Hindlimb muscle (tissue), 1 donor: ENCODE measurements around the gene ITGAV. TPM values are rescaled to one million over a fixed set of nuclear protein-coding genes. Genes with fewer than 3 reads are reported as not detected.

Source experiments
- DNase-seq: peaks from one replicate; pipeline ENCODE4 v3.0.0-alpha.2; 2013
- polyA plus RNA-seq: library from polyadenylated mRNA; unstranded; fragments of 120-200 nt; gene quantifications from one replicate; pipeline ENCODE4 v1.2.1, GENCODE V29; 2013; ENCODE audit not compliant: insufficient read length

ITGAV gene
- polyA plus RNA-seq, 1 donor: 22.8 TPM

- no peak for DNase-seq
These were observed 22.9 kb downstream of the ITGAV start for GRCh38 chr2:186612555-186613440.

- DNase-seq: no peak
These were observed 24.5 kb downstream of the ITGAV start for GRCh38 chr2:186614373-186614772.

- DNase-seq: no peak
These were observed 27.3 kb downstream of the ITGAV start for GRCh38 chr2:186617148-186617547.

- DNase-seq: no peak
These were observed 27.9 kb downstream of the ITGAV start for GRCh38 chr2:186617771-186618170.

GRCh38 chr2:186618696-186619095 lies 28.8 kb downstream of the ITGAV start:
- DNase-seq: no peak

- DNase-seq: no peak
These were observed 33.2 kb downstream of the ITGAV start for GRCh38 chr2:186623084-186623483.

- no peak for DNase-seq
These were observed 34.4 kb downstream of the ITGAV start for GRCh38 chr2:186624276-186624675.

- DNase-seq: no peak
These were observed 39.6 kb downstream of the ITGAV start for GRCh38 chr2:186629250-186629996.

- DNase-seq: no peak
These were observed 42.6 kb downstream of the ITGAV start for GRCh38 chr2:186632417-186632816.

- no peak for DNase-seq
These were observed 44.8 kb downstream of the ITGAV start for GRCh38 chr2:186634701-186635100.

- DNase-seq: no peak
These were observed 47.1 kb downstream of the ITGAV start for GRCh38 chr2:186636800-186637496.

- DNase-seq: no peak
These were observed 47.6 kb downstream of the ITGAV start for GRCh38 chr2:186637497-186637800.

GRCh38 chr2:186639939-186640338 lies 50.1 kb downstream of the ITGAV start:
- DNase-seq: no peak

- no peak for DNase-seq
These were observed 51.4 kb downstream of the ITGAV start for GRCh38 chr2:186641132-186641806.

GRCh38 chr2:186641807-186642321 lies 52.0 kb downstream of the ITGAV start:
- peak; percentile 52 for DNase-seq

- no peak for DNase-seq
These were observed 54.9 kb downstream of the ITGAV start for GRCh38 chr2:186644791-186645190.

GRCh38 chr2:186645999-186646398 lies 56.1 kb downstream of the ITGAV start:
- DNase-seq: no peak

GRCh38 chr2:186648130-186648529 lies 58.3 kb downstream of the ITGAV start:
- DNase-seq: no peak

GRCh38 chr2:186653511-186653910 lies 63.7 kb downstream of the ITGAV start:
- DNase-seq: no peak

GRCh38 chr2:186659383-186659782 lies 69.5 kb downstream of the ITGAV start:
- DNase-seq: no peak

GRCh38 chr2:186664385-186665043 lies 74.7 kb downstream of the ITGAV start:
- no peak for DNase-seq

GRCh38 chr2:186669146-186669545 lies 79.3 kb downstream of the ITGAV start:
- no peak for DNase-seq
